ENCODE results near the gene PF4V1.

DNA sequence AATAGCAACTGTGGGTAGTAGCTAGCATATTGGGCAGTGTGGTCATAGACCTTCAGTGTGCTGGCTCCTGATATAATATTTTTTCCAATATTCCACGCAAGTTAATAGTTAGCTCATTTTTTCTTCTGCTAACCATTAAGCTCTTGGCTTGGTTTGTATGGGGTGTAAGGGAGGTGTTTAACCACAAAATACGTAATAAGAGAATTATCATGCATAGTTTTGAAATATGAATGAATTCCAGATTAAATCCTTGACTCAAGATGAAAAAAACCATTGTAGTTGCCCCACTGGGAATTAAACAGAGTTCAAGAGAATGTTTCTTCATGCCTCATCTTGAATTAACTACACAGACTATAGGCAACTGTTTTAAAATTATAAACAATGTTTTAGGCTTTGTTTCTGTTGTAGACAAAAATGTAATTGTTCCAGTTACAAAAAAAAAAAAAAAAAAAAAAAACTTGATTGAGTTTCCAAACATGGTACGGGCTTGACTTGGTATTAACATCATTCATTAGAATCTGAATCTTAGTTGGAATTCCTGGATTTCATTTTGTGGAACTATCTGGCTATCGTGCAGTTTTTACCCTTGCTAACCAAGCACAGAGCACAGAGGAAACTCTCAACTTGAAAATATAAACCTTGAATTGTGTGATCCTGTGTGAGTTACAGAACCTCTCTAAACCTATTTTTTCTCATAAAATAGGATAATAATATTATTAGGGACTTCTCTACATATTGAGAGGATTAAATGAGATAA is 44.5 kb downstream of the PF4V1 start:
- TF ChIP-seq, protein P1, sequence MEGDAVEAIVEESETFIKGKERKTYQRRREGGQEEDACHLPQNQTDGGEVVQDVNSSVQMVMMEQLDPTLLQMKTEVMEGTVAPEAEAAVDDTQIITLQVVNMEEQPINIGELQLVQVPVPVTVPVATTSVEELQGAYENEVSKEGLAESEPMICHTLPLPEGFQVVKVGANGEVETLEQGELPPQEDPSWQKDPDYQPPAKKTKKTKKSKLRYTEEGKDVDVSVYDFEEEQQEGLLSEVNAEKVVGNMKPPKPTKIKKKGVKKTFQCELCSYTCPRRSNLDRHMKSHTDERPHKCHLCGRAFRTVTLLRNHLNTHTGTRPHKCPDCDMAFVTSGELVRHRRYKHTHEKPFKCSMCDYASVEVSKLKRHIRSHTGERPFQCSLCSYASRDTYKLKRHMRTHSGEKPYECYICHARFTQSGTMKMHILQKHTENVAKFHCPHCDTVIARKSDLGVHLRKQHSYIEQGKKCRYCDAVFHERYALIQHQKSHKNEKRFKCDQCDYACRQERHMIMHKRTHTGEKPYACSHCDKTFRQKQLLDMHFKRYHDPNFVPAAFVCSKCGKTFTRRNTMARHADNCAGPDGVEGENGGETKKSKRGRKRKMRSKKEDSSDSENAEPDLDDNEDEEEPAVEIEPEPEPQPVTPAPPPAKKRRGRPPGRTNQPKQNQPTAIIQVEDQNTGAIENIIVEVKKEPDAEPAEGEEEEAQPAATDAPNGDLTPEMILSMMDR (IDR thresholded peaks at IDR 0.05) = no peak
- no peak for TF ChIP-seq POLR2A (IDR thresholded peaks at IDR 0.05)

Measured in thyroid gland (tissue), 4 donors.